HTERT RPE-1 (cell line): ENCODE data around the gene CREB3L1.

ENCODE experiments used
- in situ Hi-C: fragments of 300-500 bp; cut with MboI; formaldehyde crosslinking; loops from 4 replicates; pipeline ENCODE4 v1.14.3; 2020; ENCODE audit warnings: low sequenced_read_pairs

The CREB3L1 gene

DNA sequence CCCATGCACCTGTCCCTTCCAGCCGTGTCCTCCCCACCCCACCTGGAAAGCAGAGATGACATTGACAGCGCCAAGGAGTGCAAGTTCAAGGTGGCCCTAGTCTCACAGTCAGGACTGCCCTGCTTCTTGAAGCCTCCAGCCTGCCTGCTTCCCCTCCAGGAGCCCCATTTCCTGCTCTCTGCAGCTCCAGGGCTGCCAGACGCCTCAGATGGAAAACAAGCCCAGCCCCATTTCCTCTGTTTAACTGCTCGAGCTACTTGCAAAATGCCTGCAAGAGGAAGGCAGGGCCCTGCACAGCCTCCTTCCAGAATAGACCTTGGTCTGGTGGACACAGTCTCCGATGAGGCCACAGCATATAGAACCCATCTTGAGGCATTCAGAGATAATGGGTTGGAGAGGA, 64.8 kb downstream of the CREB3L1 start:
- in situ Hi-C loops, result no loop called here

DNA sequence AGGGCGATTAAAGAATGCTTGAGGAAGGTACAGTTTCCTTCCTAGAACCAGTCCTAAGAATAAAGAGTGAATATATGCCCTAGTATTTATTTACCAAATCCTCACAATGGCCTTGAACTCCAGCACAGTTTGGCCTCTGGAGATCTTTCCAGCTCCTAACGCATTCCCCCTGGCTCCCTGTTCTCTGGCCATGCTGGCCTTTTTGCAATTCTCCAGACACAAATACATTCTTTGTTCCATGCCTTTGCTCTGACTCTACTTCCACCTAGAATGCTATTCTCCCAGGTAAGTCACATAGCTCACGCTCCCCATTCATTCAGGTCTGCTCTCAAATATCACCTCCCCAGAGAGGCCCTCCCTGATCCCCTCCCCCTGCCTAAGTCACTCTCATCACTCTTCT, 66.1 kb downstream of the CREB3L1 start:
- in situ Hi-C loops, result no loop called here

DNA sequence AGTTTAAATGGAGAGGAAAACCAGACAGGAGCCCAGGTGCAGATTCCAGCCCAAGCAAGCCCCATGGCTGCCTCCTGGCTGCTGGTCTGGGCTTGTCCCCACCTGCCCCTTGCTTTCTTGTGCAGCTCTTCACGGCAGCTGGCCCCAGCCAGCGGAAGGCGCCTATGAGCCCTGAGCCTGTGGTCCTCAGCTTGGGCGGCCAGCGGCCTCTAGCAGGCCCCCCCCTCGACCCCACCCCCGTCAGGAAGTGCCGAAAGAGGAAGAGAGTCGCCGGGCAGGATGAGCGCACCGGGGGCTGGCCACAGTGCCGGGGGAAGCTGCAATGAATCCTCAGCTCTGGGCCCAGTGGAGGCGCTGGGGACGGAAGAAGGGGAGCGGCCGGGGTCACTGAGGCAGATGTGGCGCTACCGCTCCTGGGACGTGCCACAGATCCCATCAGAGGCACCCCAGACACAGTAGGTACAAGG, 67.7 kb downstream of the CREB3L1 start:
- in situ Hi-C loops, result no loop called here

GRCh38 chr11:46345881-46346484, 68.5 kb downstream of the CREB3L1 start:
- in situ Hi-C loops, result no loop called here

DNA sequence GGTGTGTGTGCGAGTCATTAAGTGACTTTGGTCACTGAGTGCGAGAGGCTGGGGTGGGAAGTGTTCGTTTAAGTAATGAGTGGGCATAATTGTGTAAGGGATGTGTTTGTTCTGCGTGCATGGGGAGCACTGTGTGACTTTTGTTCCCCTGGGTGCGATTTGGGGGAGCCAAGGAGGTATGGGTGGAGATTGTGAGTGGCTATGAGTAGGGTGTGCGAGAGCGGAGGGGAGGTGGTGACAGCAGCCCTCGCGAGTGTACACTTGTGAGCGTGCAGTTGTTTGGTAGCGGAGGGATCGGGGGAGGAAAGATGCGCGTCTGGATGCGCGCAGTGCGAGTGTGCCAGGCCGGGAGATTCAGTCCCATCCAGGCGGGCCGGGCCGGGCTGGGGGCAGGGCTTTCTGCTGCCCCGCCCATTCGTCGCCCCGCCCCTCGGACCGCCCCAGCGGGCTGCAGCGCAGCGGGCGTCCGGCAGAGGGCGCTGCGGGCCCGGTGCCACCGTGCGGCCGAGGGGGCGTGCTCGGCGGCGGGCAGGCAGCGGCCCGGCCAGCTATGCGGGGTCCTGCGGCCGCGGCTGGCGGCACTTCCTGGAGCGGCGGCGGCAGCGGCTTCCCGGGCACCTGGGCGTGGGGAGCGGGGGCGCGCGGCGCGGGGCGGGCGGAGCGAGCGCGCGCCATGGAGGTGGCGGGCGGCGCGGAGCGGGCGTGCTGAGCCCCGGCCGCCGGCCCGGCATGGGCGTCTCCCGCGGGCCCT, 69.6 kb downstream of the CREB3L1 start, which contains the start of gene DGKZ:
Gene DGKZ (plus strand): TSS at position 578 of the 751 bp plus-strand sequence. CDS start 197 bp downstream, outside the sequence.
- in situ Hi-C loops, result no loop called here

- in situ Hi-C loops, result no loop called here
These were observed 70.3 kb downstream of the CREB3L1 start for GRCh38 chr11:46347637-46348311.

- in situ Hi-C loops, result no loop called here
These were observed 71.3 kb downstream of the CREB3L1 start for GRCh38 chr11:46348566-46349401.

- in situ Hi-C loops, result no loop called here
These were observed 73.2 kb downstream of the CREB3L1 start for GRCh38 chr11:46350695-46351094.

GRCh38 chr11:46351148-46351547, 73.7 kb downstream of the CREB3L1 start:
- in situ Hi-C loops, result no loop called here

- in situ Hi-C loops, result no loop called here
These were observed 74.1 kb downstream of the CREB3L1 start for GRCh38 chr11:46351606-46352005.

- in situ Hi-C loops, result no loop called here
These were observed 74.8 kb downstream of the CREB3L1 start for GRCh38 chr11:46352063-46352841.

DNA sequence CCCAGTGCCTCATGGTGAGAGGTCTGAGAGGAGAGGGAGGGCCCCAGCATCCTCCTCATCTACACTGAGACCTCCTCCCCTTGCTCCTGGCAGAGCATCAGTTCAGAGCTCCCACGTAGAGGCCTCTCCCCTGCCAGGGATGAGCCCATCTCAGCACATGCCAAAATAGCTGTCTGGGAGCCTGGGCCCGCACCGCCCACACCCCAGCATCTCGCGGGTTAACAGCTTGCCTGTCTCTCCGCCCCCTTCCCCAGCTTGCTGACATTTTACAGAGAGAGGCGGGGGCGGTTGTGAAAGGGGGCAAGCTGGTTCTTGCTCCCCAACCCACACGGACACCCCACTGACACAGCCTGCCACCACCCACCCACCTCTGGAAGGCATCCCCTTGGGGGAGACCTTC, 76.2 kb downstream of the CREB3L1 start:
- in situ Hi-C loops, result no loop called here

GRCh38 chr11:46356924-46357482, 79.5 kb downstream of the CREB3L1 start:
- in situ Hi-C loops, result no loop called here

GRCh38 chr11:46357483-46357936, 80.0 kb downstream of the CREB3L1 start:
- in situ Hi-C loops, result no loop called here

- in situ Hi-C loops, result no loop called here
These were observed 82.5 kb downstream of the CREB3L1 start for GRCh38 chr11:46359953-46360352.

- in situ Hi-C loops, result no loop called here
These were observed 83.4 kb downstream of the CREB3L1 start for GRCh38 chr11:46360878-46361277.

DNA sequence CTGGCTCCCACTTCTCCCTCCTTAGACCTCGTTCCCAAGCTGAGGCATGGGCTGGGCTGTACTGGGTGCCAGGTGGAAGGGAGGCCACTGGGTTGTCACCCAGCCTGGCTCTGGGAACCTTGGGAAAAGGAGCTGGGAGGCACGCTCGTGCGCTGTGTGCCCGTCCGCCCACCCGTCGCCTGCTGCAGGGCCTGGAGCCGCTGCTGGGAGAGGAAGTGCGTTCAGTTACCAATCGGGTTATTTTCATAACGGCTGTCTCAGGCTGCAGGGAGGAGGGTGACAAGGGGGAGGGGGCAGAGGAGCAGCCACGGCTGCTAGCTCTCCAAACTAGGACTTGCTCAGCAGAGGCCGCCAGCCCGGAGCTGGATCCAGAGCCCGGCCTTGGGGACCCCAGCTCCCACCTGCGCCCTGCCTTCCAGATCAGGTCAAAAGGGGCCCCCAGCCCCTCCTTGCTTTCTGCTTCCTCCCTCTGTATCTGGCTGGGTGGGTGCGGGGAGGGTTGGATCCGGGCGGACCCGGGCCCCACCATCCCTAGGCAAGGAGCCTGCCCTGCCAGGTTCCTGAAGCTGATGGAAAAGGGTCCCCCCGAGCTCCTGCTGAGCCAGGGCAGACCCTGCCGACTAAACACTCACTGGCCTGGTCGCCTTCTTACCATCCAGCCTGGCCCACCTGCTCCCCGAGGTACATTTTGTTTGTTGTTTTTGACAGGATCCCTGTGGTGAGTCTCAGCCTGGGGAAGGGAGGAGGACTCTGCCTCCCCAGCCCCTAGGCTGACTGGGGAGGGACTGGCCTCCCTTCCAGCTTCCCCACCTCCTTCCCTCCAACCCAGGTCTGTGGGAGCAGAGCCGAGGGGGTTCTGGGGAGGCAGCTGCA, 84.1 kb downstream of the CREB3L1 start:
- in situ Hi-C loops, result no loop called here

DNA sequence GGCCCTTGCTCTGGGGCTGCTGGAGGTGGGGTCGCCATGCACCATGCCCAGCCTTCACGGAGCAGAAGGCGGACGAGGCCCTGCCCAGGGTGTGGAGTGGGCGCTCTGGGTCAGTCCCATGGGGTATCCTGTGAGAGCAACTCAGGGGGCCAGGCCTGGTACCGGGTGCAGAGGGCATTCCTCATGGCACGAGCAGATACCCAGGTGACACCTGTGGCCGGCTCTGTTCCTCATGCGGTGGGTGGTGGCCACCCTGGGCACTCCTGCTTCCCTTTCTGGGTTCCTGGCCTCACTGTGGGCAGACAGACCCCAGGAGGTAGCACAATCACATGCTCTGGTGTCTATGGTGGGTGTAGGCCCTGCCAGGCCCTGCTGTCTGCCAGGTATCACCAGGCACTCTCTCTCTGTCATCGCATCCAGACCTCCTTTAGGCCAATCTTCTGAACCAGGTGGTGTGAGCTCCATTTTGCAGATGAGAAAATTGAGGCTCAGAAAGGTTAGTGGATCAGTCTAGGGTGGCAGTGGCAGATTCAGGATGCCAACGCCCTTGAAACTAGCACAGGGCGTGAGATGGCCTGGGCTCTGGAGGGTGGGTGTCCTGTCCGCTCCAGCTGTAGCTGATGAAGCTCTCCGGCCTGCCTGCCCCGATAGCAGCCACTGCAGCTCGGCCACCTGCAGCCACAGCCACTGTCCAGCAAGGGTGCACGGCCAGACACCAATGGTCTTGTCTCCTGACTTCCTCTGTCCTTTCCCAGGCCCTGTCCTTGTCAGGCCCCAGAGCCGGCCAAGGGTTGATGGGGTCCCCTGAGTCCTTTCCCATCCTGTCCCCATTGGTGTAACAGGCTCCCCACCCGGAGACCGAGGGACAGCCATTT, 84.9 kb downstream of the CREB3L1 start:
- in situ Hi-C loops, result no loop called here
